ENCODE results near the gene MTMR3. TPM values are rescaled to one million over a fixed set of nuclear protein-coding genes. Genes with fewer than 3 reads are reported as not detected.
A peak's percentile ranks its signal among the peaks of the same experiment; 100 is the strongest.

The MTMR3 gene
- polyA plus RNA-seq, 1 of the 3 experiments (the other 2 are of a cell fraction), result 20.4 TPM

DNA sequence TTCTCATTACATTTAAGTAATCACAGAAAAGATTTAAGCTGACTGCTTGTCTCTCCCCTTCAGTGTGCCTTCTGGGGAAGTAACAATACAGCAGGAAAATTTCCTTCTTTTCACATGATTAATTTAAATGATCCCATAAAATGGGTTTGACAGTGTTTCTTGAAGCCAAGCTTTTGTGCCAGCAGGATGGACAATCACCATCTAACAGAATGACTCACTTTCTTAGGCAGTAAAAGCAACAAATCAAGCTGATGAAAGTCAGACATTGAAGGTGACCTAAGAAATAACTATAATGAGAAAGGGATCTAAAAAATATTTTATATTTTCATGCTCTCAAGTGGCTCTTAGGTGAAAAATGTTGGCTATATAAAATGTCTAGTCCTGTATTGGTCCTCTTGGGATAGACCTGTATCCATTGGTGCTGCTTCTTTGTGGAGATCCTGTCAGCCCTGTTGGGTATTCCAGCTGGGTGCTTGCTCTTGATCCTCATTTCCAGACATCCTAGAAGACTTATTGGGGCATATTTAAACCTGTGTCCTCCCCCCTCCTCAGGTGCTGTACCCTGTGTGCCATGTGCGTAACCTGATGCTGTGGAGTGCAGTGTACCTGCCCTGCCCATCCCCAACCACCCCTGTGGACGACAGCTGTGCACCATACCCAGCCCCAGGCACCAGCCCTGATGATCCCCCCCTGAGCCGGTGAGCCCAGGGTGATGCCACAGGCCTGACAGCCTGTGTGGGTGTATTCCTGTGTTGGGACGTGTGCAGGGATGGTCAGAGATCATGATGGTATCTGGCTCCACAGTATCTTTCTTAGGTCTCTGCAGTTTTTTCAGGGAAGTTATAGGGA lies 134.6 kb downstream of the MTMR3 start:
- TF ChIP-seq TEAD4 (IDR thresholded peaks at IDR 0.05; ENCODE audit: borderline replicate concordance, insufficient read depth) (no peak), RAD21 (IDR thresholded peaks at IDR 0.05; ENCODE audit: low read length) (no peak), NFIC (IDR thresholded peaks at IDR 0.05; ENCODE audit: borderline replicate concordance) (peak; percentile 86), EP300 (IDR thresholded peaks at IDR 0.05; ENCODE audit: borderline replicate concordance in 1 of 2, low read depth in 1 of 2, low read length in 1 of 2) (peak in 1 of 2 experiments; percentile 86; a peak in 2 of 4 replicates), POLR2AphosphoS5 (IDR thresholded peaks at IDR 0.05; ENCODE audit: low read depth, low read length) (peak; percentile 58; the same call in 1 of the 2 replicates), RXRA (IDR thresholded peaks at IDR 0.05; ENCODE audit: borderline replicate concordance, low read depth) (0 out of 2 replicates have a peak, but pooled peaks have one; percentile 32), FOSL2 (IDR thresholded peaks at IDR 0.05; ENCODE audit: borderline replicate concordance, low read depth) (peak; percentile 88), FOXM1 (IDR thresholded peaks at IDR 0.05; ENCODE audit: low read depth) (no peak), TCF12 (IDR thresholded peaks at IDR 0.05) (peak; percentile 94), JUND (IDR thresholded peaks at IDR 0.05) (peak; percentile 94), TAF1 (IDR thresholded peaks at IDR 0.05; ENCODE audit: borderline replicate concordance, low read depth, low read length) (no peak)
- TF ChIP-seq, protein P1, sequence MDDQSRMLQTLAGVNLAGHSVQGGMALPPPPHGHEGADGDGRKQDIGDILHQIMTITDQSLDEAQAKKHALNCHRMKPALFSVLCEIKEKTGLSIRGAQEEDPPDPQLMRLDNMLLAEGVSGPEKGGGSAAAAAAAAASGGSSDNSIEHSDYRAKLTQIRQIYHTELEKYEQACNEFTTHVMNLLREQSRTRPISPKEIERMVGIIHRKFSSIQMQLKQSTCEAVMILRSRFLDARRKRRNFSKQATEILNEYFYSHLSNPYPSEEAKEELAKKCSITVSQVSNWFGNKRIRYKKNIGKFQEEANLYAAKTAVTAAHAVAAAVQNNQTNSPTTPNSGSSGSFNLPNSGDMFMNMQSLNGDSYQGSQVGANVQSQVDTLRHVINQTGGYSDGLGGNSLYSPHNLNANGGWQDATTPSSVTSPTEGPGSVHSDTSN (IDR thresholded peaks at IDR 0.05), result peak; percentile 96
- TF ChIP-seq, protein P2, sequence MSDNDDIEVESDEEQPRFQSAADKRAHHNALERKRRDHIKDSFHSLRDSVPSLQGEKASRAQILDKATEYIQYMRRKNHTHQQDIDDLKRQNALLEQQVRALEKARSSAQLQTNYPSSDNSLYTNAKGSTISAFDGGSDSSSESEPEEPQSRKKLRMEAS (IDR thresholded peaks at IDR 0.05; ENCODE audit: low read depth), result no peak
- TF ChIP-seq, protein P3, sequence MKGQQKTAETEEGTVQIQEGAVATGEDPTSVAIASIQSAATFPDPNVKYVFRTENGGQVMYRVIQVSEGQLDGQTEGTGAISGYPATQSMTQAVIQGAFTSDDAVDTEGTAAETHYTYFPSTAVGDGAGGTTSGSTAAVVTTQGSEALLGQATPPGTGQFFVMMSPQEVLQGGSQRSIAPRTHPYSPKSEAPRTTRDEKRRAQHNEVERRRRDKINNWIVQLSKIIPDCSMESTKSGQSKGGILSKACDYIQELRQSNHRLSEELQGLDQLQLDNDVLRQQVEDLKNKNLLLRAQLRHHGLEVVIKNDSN (IDR thresholded peaks at IDR 0.05; ENCODE audit: borderline replicate concordance, low read depth), result 0 out of 2 replicates have a peak, but pooled peaks have one; percentile 30
- no peaks in the 10 kb centered on the region for H3K79me2 ChIP-seq (ENCODE audit: insufficient read depth)
- peaks cover 50 to 52% of the 10 kb centered on the region in 2 experiments for H3K36me3 ChIP-seq (replicated peaks in 1 of 2; ENCODE audit: control insufficient read depth in 1 of 2, insufficient read depth in 2 of 2, low read length in 1 of 2)
- no peak for DNase-seq
- H3K4me3 ChIP-seq (ENCODE audit: low read depth in 2 of 2, low read length in 1 of 2), result no peak overlapping the region
- H3K9me2 ChIP-seq, result no peaks in the 10 kb centered on the region
- H3K9ac ChIP-seq, result peak overlapping the region; percentile 11; the same call in 1 of the 2 replicates
- 83% methylated on average over 1 of the region's 4 CpGs for WGBS (ENCODE audit: low lambda C conversion rate)
- H3K4me1 ChIP-seq (ENCODE audit: control insufficient read depth in 1 of 2, insufficient read depth in 2 of 2, low read depth in 1 of 2, low read length in 1 of 2), result peaks cover 21 to 26% of the 10 kb centered on the region in 2 experiments
- H3K9me3 ChIP-seq, result no peaks in the 10 kb centered on the region
- H2AFZ ChIP-seq (ENCODE audit: low read depth), result no peak overlapping the region
- peak overlapping the region; percentile 46; the same call in 1 of the 2 replicates for H3K4me2 ChIP-seq
- ChIA-PET CTCF (interaction anchor here (0.6 to 5.8 kb wide), 4 partner anchors 14 to 296 kb away, joined by 3 to 54 read pairs (median 4); no protein-coding TSS in a partner anchor), POLR2A (no interaction called here)
- no peaks in the 10 kb centered on the region for H4K20me1 ChIP-seq (ENCODE audit: insufficient read depth)
- peaks cover 36% of the 10 kb centered on the region for H3F3A ChIP-seq (replicated peaks; ENCODE audit: insufficient read depth)
- peak overlapping the region; percentile 77 to 92 for H3K27ac ChIP-seq (ENCODE audit: low read depth in 2 of 2, low read length in 1 of 2)
- H3K27me3 ChIP-seq (ENCODE audit: insufficient read depth), result no peaks in the 10 kb centered on the region

DNA sequence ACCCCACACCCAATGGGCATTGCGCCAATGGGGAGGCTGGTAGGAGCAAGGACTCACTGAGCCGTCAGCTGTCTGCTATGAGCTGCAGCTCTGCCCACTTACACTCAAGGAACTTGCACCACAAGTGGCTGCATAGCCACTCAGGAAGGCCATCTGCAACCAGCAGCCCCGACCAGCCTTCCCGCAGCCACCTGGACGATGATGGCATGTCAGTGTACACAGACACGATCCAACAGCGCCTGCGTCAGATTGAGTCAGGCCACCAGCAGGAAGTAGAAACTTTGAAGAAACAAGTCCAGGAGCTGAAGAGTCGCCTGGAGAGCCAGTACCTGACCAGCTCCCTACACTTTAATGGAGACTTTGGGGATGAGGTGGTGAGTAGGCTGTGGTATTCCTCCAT lies 137.5 kb downstream of the MTMR3 start:
- no peak overlapping the region for H3K4me3 ChIP-seq (ENCODE audit: low read depth in 2 of 2, low read length in 1 of 2)
- TF ChIP-seq YY1 (IDR thresholded peaks at IDR 0.05; ENCODE audit: low read depth), result no peak
- no peak for TF ChIP-seq NFIC (IDR thresholded peaks at IDR 0.05; ENCODE audit: borderline replicate concordance)
- TF ChIP-seq, protein P4, sequence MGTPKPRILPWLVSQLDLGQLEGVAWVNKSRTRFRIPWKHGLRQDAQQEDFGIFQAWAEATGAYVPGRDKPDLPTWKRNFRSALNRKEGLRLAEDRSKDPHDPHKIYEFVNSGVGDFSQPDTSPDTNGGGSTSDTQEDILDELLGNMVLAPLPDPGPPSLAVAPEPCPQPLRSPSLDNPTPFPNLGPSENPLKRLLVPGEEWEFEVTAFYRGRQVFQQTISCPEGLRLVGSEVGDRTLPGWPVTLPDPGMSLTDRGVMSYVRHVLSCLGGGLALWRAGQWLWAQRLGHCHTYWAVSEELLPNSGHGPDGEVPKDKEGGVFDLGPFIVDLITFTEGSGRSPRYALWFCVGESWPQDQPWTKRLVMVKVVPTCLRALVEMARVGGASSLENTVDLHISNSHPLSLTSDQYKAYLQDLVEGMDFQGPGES (IDR thresholded peaks at IDR 0.05; ENCODE audit: low read depth, low read length), result no peak
- TF ChIP-seq, protein P2 (IDR thresholded peaks at IDR 0.05; ENCODE audit: low read depth), result no peak
- H3K9me3 ChIP-seq, result no peaks in the 10 kb centered on the region
- H4K20me1 ChIP-seq (ENCODE audit: insufficient read depth), result no peaks in the 10 kb centered on the region
- H3F3A ChIP-seq (replicated peaks; ENCODE audit: insufficient read depth), result peaks cover 28% of the 10 kb centered on the region
- H3K27ac ChIP-seq (ENCODE audit: low read depth in 2 of 2, low read length in 1 of 2), result no peak overlapping the region
- H3K27me3 ChIP-seq (ENCODE audit: insufficient read depth), result no peaks in the 10 kb centered on the region
- no peaks in the 10 kb centered on the region for H3K9me2 ChIP-seq
- no peak overlapping the region for H3K9ac ChIP-seq
- CTCF ChIA-PET, result interaction anchor here (1.1 kb wide), 1 partner anchor 16 kb away, joined by 4 read pairs; no protein-coding TSS in a partner anchor
- no peaks in the 10 kb centered on the region for H3K79me2 ChIP-seq (ENCODE audit: insufficient read depth)
- no peak overlapping the region for H3K4me2 ChIP-seq
- POLR2A ChIA-PET, result no interaction called here
- no peak for DNase-seq
- WGBS (ENCODE audit: low lambda C conversion rate), result 96% methylated on average over 8 of the region's 9 CpGs
- peaks cover 47 to 60% of the 10 kb centered on the region in 2 experiments for H3K36me3 ChIP-seq (replicated peaks in 1 of 2; ENCODE audit: control insufficient read depth in 1 of 2, insufficient read depth in 2 of 2, low read length in 1 of 2)
- H2AFZ ChIP-seq (ENCODE audit: low read depth), result no peak overlapping the region
- peaks cover 21 to 27% of the 10 kb centered on the region in 2 experiments for H3K4me1 ChIP-seq (ENCODE audit: control insufficient read depth in 1 of 2, insufficient read depth in 2 of 2, low read depth in 1 of 2, low read length in 1 of 2)
